ENCODE measurements around the gene POLR3C.
"Not testable (repeated sequence)": the region's sequence is repeated elsewhere in the genome, so short reads cannot be mapped to it uniquely, and the experiment has no call there.

Gene POLR3C

GRCh38 chr1:145822779-145823331, 1.1 kb upstream of the POLR3C start:
- not testable (repeated sequence) for DNase-seq (ENCODE audit: low spot score); FAIRE-seq

GRCh38 chr1:145824499-145824842, 471 bp downstream of the POLR3C start:
- DNase-seq (ENCODE audit: low spot score) (no peak), FAIRE-seq (no peak)

- FAIRE-seq (no peak), DNase-seq (ENCODE audit: low spot score) (no peak)
These were observed 2.0 kb downstream of the POLR3C start for GRCh38 chr1:145826030-145826429.

- DNase-seq (ENCODE audit: low spot score) = no peak
- no peak for FAIRE-seq
These were observed 4.0 kb downstream of the POLR3C start for GRCh38 chr1:145827966-145828365.

- no peak for DNase-seq (ENCODE audit: low spot score)
- FAIRE-seq = no peak
These were observed 4.5 kb downstream of the POLR3C start for GRCh38 chr1:145828367-145829026.

GRCh38 chr1:145830810-145831209, 6.8 kb downstream of the POLR3C start:
- not testable (repeated sequence) for FAIRE-seq; DNase-seq (ENCODE audit: low spot score)

GRCh38 chr1:145837656-145838055, 13.7 kb downstream of the POLR3C start:
- FAIRE-seq (no peak), DNase-seq (ENCODE audit: low spot score) (no peak)

GRCh38 chr1:145843031-145843430, 19.0 kb downstream of the POLR3C start:
- FAIRE-seq = no peak
- DNase-seq (ENCODE audit: low spot score) = no peak

GRCh38 chr1:145845144-145845513, 21.1 kb downstream of the POLR3C start:
- FAIRE-seq (no peak), DNase-seq (ENCODE audit: low spot score) (peak; percentile 19)

- DNase-seq (ENCODE audit: low spot score) = peak; percentile 87
- FAIRE-seq = no peak
These were observed 21.6 kb downstream of the POLR3C start, which contains the start of gene NUDT17 for GRCh38 chr1:145845514-145846161. NUDT17 (plus strand) TSS chr1:145845630; CDS start chr1:145845641, 11 bp downstream.

GRCh38 chr1:145846201-145846612, 22.2 kb downstream of the POLR3C start:
- DNase-seq (ENCODE audit: low spot score) (peak; percentile 44), FAIRE-seq (no peak)

- FAIRE-seq (no peak), DNase-seq (ENCODE audit: low spot score) (no peak)
These were observed 23.8 kb downstream of the POLR3C start for GRCh38 chr1:145847827-145848226.

- FAIRE-seq (no peak), DNase-seq (ENCODE audit: low spot score) (peak; percentile 54)
These were observed 25.6 kb downstream of the POLR3C start for GRCh38 chr1:145849356-145850160.

GRCh38 chr1:145855426-145855948, 31.5 kb downstream of the POLR3C start:
- no peak for FAIRE-seq
- DNase-seq (ENCODE audit: low spot score) = no peak

GRCh38 chr1:145857170-145857569, 33.2 kb downstream of the POLR3C start:
- DNase-seq (ENCODE audit: low spot score) (no peak), FAIRE-seq (no peak)

- FAIRE-seq (no peak), DNase-seq (ENCODE audit: low spot score) (peak; percentile 62)
These were observed 34.4 kb downstream of the POLR3C start for GRCh38 chr1:145858238-145858900.

- peak; percentile 96 for DNase-seq (ENCODE audit: low spot score)
- peak; percentile 71 for FAIRE-seq
These were observed 35.0 kb downstream of the POLR3C start, which contains the start of gene PIAS3 for GRCh38 chr1:145858901-145859490. PIAS3 (minus strand) TSS chr1:145859081; CDS start chr1:145858990, 91 bp downstream.

- no peak for FAIRE-seq
- DNase-seq (ENCODE audit: low spot score) = peak; percentile 95
These were observed 35.6 kb downstream of the POLR3C start for GRCh38 chr1:145859491-145860023.

GRCh38 chr1:145863282-145864018, 39.5 kb downstream of the POLR3C start:
- FAIRE-seq (no peak), DNase-seq (ENCODE audit: low spot score) (no peak)

GRCh38 chr1:145868232-145868631, 44.2 kb downstream of the POLR3C start:
- FAIRE-seq (no peak), DNase-seq (ENCODE audit: low spot score) (no peak)
